COLO668 (cell line): ENCODE measurements around the gene TCHP.
"Not testable (repeated sequence)": the region's sequence is repeated elsewhere in the genome, so short reads cannot be mapped to it uniquely, and the experiment has no call there.

ENCODE experiments used
- DNase-seq: peaks from one replicate; lab custom pipeline; 2025; ENCODE audit not compliant: unreplicated experiment; lab: John Stamatoyannopoulos, UW

TCHP gene

DNA sequence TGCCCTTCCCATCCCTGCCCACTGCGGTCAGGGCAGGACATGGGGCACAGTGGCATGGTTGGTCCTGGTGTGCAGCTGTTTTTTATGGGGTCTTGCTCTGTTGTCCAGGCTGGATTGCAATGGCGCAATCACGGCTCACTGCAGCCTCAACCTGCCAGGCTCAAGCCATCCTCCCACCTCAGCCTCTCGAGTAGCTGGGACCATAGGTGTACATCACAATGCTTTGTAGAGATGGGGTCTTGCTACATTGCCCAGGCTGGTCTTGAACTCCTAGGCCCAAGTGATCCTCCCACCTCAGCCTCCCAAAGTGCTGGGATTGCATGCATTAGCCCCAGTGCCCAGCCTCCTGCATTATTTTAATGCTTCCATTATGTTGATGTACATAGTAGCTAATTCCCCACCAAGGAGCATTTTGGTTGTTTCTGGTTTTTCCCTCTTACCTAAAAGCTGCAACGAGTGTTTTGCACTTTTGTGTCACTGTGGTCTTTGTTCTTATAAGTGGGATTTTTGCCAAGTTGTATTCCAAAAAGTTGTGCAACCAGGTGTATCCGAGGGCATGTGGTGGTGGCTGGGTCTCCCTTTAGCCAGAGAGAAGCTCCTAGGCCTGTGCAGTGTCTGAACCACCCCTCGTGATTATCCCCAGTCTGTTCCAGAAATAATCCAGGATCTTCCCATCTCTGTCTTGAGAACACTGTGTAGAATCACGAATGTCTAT is 10.3 kb downstream of the TCHP start:
- DNase-seq: no peak

DNA sequence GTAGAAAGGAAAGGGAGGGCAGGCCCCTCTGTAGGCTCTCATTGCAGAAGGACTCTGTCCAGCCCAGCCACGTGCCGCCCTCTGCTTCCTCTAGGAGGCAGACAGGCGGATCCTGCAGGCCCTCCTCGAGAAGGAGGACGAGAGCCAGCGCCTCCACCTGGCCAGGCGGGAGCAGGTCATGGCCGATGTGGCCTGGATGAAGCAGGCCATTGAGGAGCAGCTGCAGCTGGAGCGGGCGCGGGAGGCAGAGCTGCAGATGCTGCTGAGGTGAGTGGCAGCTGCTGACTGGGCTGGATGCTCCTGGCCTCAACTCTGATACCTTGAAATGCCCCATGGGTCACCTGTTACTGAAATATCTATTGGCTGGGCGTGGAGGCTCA is 10.9 kb downstream of the TCHP start:
- peak; percentile 43 for DNase-seq

DNA sequence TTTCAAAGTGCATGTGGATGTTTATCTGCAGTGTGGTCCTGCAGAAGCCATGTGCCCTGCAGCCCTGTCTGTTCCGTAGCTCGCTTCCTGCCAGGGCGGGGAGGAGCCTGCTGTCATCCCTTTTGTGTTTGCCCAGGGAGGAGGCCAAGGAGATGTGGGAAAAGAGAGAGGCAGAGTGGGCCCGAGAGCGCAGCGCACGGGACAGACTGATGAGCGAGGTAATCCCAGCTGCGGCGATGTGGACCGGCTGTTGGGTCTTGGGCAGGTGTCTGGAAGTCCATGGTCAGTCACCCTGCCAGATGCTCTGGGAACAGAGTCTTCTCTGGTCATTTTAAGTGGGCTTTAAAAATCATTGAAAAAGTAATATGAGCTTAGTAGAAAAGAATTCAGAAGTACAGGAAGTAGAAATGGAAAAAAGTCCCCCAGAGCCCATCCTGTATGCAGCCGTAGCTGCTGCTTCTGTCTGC is 12.8 kb downstream of the TCHP start:
- DNase-seq: no peak

DNA sequence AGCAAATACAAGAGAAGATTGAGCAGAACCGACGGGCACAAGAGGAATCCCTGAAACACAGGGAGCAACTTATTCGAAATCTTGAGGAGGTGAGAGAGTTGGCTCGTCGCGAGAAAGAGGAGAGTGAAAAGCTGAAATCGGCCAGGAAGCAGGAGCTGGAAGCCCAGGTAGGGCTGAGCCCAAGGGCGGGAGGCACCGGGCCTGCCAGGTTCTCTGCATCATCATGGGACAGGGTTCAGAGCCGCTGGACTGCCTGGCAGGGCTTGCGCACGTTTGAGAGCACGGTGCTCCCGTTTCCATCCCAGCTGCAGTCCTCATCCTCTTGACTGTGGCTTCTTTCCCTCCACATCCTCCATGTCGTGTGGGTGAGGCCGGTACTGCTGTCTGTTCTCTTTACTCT is 14.4 kb downstream of the TCHP start:
- DNase-seq: no peak

DNA sequence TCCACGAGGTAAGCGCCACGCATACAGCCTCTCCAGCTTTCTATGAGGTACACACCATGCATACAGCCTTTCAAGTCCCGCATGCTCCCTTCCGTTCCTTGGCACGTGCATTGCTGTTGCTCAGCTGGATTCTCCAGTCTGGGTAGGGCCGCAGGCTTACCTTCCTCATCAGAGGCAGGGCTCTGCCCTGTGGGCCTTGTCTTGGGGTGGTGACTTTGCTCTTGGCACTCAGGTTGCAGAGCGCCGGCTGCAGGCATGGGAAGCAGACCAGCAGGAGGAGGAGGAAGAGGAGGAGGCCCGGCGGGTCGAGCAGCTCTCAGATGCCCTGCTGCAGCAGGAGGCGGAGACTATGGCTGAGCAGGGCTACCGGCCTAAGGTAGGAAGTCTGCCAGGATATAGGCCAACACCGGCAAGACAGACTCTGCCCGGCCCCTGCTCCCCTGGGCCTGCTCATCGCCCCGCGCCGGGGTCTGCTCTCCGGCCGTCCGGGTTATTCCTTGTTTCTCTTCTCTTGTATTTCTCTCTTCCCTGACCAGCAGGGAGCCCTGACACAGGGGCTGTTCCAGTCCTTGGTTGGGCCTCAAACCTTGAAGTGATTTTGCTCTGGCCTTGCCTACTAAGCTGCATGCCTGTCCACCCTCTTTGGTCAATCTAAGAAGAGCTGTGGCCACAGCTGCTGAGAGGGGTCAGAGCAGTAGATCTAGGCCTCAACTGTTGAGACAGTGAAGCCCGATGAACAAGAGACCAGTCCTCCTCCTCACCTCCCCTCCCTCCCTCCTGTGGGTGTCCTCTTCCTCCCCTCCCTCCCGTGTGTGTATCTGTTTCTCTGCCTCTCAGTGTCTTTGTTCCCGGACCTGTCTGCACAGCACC is 15.3 kb downstream of the TCHP start:
- DNase-seq: no peak

- no peak for DNase-seq
Observed at GRCh38 chr12:109916045-109916444, 16.0 kb downstream of the TCHP start.

GRCh38 chr12:109919456-109919855 is 19.4 kb downstream of the TCHP start:
- no peak for DNase-seq

DNA sequence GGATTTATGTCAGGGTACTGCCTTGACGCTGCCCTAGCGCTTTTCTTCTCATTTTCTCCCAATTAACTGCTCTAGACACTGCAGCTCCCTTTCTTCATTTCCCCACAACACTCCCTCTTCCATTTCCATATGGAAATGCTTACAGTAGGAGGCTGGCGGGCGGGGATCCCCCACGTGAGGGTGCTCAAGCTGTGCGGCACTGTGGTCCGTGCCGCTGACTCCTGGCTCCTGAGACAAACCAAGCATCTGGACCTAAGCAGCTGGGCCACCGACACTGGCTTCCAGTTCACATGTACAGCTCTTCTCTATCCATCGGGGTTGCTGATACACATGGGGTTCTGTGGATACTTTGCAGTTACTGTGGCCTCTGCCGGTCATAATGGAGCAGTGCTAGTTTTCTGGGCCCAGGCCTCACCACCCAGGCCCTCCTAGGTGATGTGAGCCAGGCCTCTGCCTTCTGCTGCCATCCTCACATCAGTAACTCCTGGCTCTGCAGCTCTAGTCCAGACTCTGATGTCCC is 20.2 kb downstream of the TCHP start:
- DNase-seq: no peak

- no peak for DNase-seq
Observed at GRCh38 chr12:109921982-109922381, 21.9 kb downstream of the TCHP start.

DNA sequence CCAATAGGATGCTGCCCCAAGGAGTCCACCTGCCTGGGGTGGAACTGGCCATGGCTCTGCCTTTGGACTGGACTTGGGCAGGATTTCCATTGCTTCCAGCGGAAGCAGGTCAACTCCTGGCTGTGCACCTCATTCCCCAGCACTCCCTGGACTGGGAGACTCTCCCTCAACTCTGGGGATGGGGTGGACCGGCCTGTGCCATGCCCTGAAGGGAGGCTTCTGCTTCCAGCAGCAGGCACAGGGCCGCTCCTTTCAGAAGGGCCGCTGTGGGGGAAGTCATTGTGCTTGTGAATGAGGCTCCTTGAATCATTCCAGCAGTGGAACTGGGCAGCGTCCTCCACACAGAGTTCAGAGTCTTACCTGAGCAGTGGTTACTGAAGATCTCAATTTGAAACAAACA is 23.0 kb downstream of the TCHP start:
- no peak for DNase-seq

- no peak for DNase-seq
Observed at GRCh38 chr12:109923481-109924245, 23.6 kb downstream of the TCHP start.

DNA sequence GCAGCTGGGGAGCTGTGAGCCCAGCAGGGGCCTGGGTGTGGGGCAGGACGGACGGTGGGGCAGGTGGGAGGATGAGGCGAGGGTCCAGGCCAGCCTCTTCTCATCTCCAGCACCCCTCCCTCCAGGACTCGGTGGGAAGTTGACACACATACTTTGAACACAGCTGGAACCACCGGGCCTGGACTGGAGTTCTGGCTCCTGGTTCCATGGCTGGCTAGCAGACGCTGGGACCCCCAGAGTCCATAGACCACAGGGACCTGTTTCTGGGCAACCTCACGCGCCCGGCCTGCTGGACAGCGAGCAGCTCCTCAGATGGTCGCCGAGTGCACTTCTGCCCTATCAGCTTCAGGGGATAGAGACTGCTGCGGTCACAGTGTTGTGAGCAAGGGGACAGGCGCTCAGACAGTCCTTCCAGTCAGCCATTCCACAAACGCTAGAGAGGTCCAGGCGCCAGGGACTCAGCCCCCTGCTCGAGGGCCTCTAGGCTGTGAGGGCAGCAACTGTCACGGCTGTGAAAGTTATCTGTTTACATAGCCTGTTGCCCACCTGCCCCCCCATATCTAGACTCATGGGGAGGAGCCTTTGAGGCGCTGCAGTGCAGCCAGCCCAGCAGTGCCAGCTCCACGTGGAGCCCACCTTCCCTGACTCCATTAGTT is 25.2 kb downstream of the TCHP start:
- no peak for DNase-seq

DNA sequence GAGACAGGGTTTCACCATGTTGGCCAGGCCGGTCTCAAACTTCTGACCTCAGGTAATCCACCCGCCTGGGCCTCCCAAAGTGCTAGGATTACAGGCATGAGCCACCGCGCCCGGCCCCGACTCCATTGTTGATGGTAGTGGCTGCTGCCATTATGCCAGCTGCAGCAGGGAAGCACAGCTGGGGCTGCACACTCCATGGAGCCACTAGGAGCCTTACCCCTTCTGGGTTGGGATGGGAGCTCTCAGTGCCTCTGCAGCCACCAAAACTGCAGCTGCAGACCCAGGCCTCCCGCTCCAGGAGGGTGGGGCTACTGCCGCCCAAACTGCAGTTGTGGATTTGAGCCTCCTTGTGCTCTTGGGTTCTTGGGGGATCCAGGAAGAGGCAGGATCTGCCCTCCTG is 25.9 kb downstream of the TCHP start:
- no peak for DNase-seq

- DNase-seq: no peak
Observed at GRCh38 chr12:109926488-109927210, 26.6 kb downstream of the TCHP start.

DNA sequence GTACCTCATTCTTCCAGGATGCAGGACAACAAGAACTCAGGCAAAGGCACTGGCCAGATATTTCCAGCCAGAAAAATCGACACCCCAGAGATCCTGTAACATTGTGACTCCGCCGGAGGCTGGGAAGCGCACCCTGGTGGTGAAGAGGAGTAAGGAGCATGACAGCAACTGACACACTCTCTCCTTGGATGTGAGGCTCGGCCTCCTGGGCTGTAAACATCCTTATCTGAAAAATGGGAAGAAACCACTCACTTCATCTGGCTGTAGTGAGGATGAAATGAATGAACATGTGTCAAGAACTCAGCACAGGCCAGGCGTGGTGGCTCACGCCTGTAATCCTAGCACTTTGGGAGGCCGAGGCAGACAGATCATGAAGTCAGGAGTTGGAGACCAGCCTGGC is 27.5 kb downstream of the TCHP start:
- peak; percentile 31 for DNase-seq

- no peak for DNase-seq
Observed at GRCh38 chr12:109928058-109928656, 28.1 kb downstream of the TCHP start.

DNA sequence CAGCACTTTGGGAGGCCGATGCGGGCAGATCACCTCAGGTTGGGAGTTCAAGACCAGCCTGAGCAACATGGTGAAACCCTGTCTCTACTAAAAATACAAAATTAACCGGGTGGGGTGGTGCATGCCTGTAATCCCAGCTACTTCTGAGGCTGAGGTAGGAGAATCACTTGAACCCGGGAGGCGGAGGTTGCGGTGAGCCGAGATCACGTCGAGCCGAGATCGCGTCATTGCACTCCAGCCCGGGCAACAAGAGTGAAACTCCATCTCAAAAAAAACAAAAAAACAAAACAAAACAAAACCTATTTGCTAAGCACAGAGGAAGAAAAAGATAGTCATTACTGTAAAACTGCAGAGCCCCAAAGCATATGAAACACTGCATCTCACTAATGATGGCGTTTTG is 29.3 kb downstream of the TCHP start:
- DNase-seq: not testable (repeated sequence)

- no peak for DNase-seq
Observed at GRCh38 chr12:109930028-109930800, 30.1 kb downstream of the TCHP start.

DNA sequence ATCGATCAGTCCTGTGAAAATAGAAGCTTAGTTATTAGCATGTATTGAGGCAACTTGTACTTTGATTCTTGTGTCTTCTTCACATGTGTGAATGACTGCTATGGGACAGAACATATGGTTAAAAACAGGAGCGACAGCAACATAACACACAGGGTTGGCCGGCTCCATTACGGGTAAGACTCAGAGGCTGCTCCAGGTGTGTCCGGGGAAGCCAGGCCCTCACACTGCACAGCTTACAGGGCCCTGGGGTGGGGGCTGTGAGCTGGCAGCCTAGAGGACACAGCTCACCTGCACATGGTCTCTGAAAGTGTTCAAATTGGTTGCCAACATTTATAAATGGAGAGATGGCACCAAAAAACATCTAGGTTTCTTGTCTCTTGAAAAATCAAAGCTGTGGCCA is 31.1 kb downstream of the TCHP start:
- no peak for DNase-seq
